ENCODE data around the gene OLFM3.

Gene OLFM3

GRCh38 chr1:101843160-101843559 is 153.6 kb downstream of the OLFM3 start:
- DNase-seq: no peak

- no peak for DNase-seq
Observed at GRCh38 chr1:101841824-101842223, 154.9 kb downstream of the OLFM3 start.

DNA sequence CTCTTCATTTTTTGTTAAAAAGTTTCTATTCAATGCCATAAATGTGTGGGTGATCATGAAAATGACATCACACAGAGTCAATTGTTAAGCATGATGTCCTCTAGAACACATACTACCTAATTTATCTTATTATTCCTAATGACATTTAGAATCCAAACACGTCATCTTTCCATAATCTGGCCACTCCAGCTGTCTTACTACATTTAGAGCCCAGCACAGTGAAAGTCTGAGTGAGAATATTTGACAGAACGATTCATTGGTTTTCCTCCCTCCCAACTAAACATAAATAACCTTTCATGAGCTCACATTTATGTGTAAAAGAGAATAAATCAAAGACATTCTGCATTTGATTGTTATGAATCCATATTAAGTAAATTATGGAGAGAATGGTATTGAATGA is 160.7 kb downstream of the OLFM3 start:
- no peak for DNase-seq

DNA sequence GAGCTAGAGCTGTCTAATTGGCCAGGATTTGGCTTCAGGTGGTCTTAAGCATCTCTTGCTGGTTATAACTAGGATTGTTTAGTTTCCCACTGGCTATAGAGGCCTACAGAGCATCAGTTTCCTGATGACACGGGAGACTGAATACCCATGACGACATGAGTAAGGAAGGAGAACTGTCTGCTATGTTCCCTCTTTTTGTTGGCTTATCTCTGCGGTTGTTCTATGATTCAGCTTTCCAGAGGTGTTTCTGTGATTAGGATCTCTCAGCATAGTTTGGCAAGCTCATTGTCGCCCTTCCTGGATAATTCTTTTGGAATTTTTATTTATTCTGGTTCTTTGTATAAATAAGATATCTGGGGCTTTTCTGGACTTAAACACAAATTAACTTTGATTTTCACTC is 163.4 kb downstream of the OLFM3 start:
- DNase-seq: no peak

DNA sequence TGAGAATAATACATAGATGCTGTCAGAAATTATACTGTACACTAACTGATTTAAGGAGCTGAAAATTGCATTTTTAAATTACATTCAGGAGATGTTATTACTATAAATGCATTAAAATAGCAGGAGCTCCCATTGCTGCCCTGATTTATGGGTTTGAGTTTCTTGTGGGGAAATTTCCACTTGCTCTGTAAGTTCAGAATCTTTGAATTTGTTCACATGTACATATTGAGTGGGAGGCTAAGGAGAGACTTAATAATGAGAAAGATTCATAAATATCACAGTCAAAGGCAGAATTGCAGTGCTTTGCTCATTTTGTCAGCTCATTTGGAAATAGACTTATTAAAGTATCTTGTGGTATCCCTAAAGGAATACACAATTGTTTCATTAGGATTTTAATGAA is 170.3 kb downstream of the OLFM3 start:
- no peak for DNase-seq

DNA sequence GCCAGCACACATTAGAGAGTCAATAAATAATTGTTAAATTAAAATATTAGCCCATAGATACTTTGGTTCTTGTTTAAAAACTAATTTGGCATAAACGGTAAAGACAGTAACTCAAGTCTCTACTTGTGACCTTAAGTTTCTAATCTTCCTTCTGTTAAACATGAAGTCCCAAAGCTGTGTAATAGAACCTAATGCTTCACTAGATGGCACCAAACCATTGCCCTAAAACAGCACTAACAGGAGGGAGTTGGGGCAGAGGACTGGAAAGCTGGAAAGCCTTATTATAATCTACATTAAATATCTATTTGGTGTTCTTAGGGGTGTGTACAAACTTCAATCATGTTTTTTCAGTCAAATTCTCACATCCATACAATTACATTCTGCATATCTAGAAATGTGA is 176.7 kb downstream of the OLFM3 start:
- DNase-seq: no peak

DNA sequence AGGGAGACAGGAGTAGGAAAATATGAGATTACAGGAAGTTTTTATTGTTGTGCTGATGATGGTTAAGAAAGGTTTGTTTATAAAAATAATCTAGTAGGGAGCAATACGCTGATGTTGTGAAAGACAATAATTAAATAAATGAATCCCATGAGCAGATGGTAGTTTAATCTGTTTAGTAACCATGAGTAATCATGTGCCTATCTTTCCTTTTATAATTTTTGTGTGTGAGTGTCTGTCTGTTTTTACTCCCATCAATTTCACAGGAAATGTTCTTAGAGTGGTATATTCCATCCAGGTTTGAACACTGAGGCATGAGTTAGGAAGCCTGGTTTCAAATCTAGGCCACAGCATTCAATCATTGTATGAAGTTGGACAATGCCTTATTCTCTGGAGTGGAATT is 180.5 kb downstream of the OLFM3 start:
- no peak for DNase-seq

DNA sequence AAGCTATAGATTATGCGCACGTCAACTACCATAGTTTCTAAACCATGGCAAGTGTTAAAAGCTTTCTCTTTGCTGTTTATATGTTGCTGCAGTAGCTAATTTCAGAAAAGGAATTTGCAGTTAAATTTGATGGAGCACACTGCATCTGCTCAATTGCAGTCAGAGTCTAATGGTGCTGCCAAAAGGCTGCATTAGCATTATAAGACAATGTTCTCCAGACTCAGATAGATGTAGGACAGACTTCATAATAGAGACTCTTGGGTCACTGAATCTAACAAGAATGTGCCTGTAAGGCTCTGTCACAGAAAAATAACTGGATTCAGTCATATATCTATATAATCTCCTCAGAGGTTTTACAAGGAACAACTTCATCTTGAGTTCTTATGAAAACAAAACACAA is 198.3 kb downstream of the OLFM3 start:
- no peak for DNase-seq

GRCh38 chr1:101797722-101798121 is 199.0 kb downstream of the OLFM3 start:
- DNase-seq: no peak

GRCh38 chr1:101781201-101781831 is 215.4 kb downstream of the OLFM3 start:
- peak; percentile 1 for DNase-seq

GRCh38 chr1:101769520-101769919 is 227.2 kb downstream of the OLFM3 start:
- DNase-seq: no peak

DNA sequence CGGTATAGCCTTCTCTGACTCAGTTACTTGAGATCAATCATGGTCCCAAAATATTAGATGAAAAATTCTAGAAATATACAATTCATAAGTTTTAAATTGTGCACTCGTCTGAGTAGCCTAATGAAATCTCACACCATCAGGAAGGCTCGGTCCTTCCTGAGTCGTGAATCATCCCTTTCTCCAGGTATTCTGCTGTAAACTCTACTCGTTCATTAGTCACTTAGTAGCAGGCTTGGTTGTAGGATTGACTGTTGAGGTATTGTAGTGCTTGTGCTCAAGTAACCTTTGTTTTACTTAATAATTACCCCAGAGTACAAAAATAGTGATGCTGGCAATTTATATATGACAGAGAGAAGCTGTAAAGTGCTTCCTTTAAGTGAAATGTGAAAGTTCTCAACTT is 238.7 kb downstream of the OLFM3 start:
- no peak for DNase-seq

- DNase-seq: no peak
Observed at GRCh38 chr1:101756411-101756810, 240.3 kb downstream of the OLFM3 start.
